GM12874 (cell line): ENCODE data around the gene GPR156.

Experiments used
- TF ChIP-seq, protein P1 (sequence below): IDR thresholded peaks from 2 replicates; pipeline ENCODE4 v1.5.1; 2011; ENCODE audit warnings: low read depth, mild to moderate bottlenecking, control low read depth, low read length, moderate library complexity; ENCODE audit not compliant: insufficient read depth

GPR156 gene

DNA sequence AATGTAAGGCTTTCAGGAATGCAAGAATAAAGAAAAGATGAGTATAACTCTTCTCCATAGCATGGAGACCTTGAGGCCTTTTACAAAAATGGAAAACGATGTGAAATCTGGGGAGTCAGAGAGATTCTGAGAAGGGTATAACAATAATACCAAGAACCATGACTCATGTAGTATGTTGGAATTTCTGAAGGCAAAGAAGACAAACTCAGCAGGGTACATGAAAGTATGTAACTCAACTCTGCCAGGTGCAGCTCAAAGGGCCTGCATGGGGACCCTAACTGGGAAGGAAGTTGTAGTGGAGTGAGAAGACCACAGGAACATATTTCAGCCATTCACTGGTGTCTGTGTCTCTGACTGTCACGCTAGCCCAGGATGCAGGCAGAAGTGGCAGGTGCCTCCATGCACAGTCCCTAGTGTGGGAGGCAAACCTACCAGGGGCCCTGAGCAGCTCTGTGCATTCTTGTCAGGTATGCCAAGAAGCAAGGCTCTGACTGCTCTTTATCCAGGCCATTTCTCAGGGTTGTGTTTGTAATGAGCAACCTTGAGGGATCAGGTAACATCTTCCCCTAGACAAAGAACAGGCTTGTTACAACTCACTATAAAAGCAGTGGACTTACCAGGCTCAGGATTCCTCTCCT lies 57.2 kb downstream of the GPR156 start:
- TF ChIP-seq, protein P1, sequence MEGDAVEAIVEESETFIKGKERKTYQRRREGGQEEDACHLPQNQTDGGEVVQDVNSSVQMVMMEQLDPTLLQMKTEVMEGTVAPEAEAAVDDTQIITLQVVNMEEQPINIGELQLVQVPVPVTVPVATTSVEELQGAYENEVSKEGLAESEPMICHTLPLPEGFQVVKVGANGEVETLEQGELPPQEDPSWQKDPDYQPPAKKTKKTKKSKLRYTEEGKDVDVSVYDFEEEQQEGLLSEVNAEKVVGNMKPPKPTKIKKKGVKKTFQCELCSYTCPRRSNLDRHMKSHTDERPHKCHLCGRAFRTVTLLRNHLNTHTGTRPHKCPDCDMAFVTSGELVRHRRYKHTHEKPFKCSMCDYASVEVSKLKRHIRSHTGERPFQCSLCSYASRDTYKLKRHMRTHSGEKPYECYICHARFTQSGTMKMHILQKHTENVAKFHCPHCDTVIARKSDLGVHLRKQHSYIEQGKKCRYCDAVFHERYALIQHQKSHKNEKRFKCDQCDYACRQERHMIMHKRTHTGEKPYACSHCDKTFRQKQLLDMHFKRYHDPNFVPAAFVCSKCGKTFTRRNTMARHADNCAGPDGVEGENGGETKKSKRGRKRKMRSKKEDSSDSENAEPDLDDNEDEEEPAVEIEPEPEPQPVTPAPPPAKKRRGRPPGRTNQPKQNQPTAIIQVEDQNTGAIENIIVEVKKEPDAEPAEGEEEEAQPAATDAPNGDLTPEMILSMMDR = no peak

GRCh38 chr3:120224237-120224636 lies 60.8 kb downstream of the GPR156 start:
- TF ChIP-seq, protein P1 = no peak

DNA sequence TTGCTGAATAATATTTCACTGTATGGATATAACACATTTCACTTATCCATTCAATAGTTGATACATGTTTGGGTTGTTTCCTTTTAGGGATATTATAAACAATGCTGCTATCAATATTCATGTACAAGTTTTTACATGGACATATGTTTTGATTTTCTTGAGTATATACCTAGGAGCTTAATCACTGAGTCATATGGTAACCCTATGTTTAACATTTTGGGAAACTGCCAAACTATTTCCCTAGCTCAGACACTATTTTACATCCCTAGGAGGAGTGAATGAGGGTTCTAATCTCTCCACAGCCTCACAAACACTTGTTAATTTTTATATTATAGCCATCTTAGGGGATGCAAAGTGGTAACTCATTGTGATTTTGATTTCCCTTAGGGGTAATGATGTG lies 66.0 kb downstream of the GPR156 start:
- TF ChIP-seq, protein P1 = no peak

DNA sequence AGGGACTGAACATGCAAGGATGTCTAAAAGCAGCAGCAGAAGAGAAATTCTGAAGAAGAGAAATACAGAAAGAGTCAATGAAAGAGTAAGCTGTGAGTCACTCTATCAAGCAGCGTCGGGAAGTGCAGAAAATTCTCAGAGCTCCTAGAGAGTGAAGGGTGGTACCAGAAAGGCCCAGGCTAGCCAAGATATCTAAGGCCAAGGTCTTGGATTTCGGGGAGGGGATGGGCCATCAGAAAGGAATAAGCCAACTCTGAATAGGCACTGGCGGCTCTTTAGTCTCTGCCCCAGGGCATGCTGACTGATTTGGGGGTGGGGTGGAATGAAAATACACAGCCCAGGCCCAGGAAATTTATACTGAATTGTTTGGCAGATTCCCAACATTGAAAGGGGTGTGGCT lies 70.8 kb downstream of the GPR156 start:
- TF ChIP-seq, protein P1 = no peak

GRCh38 chr3:120212505-120212904 lies 72.5 kb downstream of the GPR156 start:
- TF ChIP-seq, protein P1 = no peak

DNA sequence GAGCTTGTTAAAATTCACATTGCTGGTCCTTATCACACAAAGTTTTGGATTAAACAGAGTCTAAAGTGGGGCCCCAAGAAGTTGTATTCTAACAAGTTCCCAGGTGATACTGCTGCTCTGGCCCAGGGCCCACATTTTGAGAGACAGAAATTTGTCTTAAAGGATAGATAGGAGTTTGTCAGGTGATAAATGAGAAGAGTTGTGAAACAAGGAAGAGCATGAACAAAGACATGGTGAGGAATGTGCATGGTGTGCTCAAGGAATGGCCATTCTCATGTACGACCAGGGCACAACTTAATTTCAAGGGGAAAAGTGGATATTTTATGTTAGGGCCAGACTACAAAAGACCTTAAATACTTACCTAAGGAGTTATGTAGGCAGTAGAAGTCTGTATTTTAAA lies 75.6 kb downstream of the GPR156 start:
- TF ChIP-seq, protein P1 = no peak

DNA sequence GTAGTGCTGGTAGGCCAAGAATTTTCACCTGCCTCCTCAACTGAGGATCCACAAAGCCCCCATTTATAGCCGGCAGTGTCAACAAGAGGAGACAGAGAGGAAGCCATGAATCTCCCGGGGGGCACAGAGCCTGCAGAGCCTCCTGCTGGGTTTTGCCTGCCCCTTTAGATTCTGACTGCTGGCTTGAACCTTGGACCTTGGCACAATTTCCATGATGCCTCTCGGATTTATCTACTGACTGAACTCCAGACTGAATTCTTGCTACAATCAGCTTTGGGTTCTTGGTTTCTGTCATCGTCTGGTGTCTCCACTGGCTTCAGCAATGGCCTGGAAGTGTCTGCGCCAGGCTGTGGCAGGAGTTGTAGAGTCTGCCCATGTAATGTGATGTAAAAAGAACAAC lies 80.7 kb downstream of the GPR156 start:
- TF ChIP-seq, protein P1 = no peak
